Measurements from ENCODE around the gene LMBR1L.

- TF ChIP-seq ZNF70 (CRISPR knock-in tag; IDR thresholded peaks at IDR 0.05) (no peak), TOX (CRISPR knock-in tag; IDR thresholded peaks at IDR 0.05; ENCODE audit: borderline replicate concordance) (no peak), ZC3H10 (CRISPR knock-in tag; IDR thresholded peaks at IDR 0.05) (no peak)
These were observed 58.7 kb downstream of the LMBR1L start for GRCh38 chr12:49051777-49052438.

All from SK-N-SH treated with all-trans-retinoic acid at 6 μM for 48 hours (cell line).